HG03571 (cell line): Measurements from ENCODE around the gene SMCO2.

Source experiments
- ATAC-seq: cut with Tn5 transposase; IDR thresholded peaks from one replicate; pipeline ENCODE4 v1.9.1; 2021; ENCODE audit not compliant: unreplicated experiment

The SMCO2 gene

GRCh38 chr12:27446436-27446835 is at the start of gene SMCO2:
SMCO2 (plus strand) TSS chr12:27446736; CDS start chr12:27470632, 23,896 bp downstream.
- no peak for ATAC-seq

- ATAC-seq, result no peak
These were observed 48.1 kb upstream of the SMCO2 start for GRCh38 chr12:27398466-27398865.

- no peak for ATAC-seq
These were observed 47.5 kb upstream of the SMCO2 start for GRCh38 chr12:27399074-27399473.

GRCh38 chr12:27400856-27401354 is 45.6 kb upstream of the SMCO2 start:
- ATAC-seq, result no peak

- ATAC-seq, result no peak
These were observed 34.5 kb upstream of the SMCO2 start for GRCh38 chr12:27412047-27412446.

GRCh38 chr12:27422697-27423096 is 23.8 kb upstream of the SMCO2 start:
- no peak for ATAC-seq

GRCh38 chr12:27424631-27425230 is 21.8 kb upstream of the SMCO2 start:
- ATAC-seq, result no peak

- ATAC-seq, result no peak
These were observed 21.2 kb upstream of the SMCO2 start for GRCh38 chr12:27425306-27425705.

GRCh38 chr12:27426743-27427487 is 19.6 kb upstream of the SMCO2 start:
- ATAC-seq, result no peak

- ATAC-seq, result no peak
These were observed 18.7 kb upstream of the SMCO2 start for GRCh38 chr12:27427824-27428223.

- no peak for ATAC-seq
These were observed 18.1 kb upstream of the SMCO2 start for GRCh38 chr12:27428466-27428865.

- no peak for ATAC-seq
These were observed 16.9 kb upstream of the SMCO2 start for GRCh38 chr12:27429606-27430005.

GRCh38 chr12:27431185-27431584 is 15.4 kb upstream of the SMCO2 start:
- no peak for ATAC-seq

- ATAC-seq, result no peak
These were observed 11.6 kb upstream of the SMCO2 start for GRCh38 chr12:27434673-27435565.

GRCh38 chr12:27436029-27436428 is 10.5 kb upstream of the SMCO2 start:
- no peak for ATAC-seq

- ATAC-seq, result no peak
These were observed 9.8 kb upstream of the SMCO2 start for GRCh38 chr12:27436768-27437167.

- no peak for ATAC-seq
These were observed 8.7 kb upstream of the SMCO2 start for GRCh38 chr12:27437839-27438238.

- ATAC-seq, result no peak
These were observed 1.2 kb downstream of the SMCO2 start for GRCh38 chr12:27447761-27448160.

- no peak for ATAC-seq
These were observed 2.5 kb downstream of the SMCO2 start for GRCh38 chr12:27449026-27449425.

- ATAC-seq, result no peak
These were observed 3.5 kb downstream of the SMCO2 start for GRCh38 chr12:27449893-27450534.
